Measurements from ENCODE around the gene SH3BGRL3.
"Not testable (repeated sequence)": the region's sequence is repeated elsewhere in the genome, so short reads cannot be mapped to it uniquely, and the experiment has no call there.

The SH3BGRL3 gene

DNA sequence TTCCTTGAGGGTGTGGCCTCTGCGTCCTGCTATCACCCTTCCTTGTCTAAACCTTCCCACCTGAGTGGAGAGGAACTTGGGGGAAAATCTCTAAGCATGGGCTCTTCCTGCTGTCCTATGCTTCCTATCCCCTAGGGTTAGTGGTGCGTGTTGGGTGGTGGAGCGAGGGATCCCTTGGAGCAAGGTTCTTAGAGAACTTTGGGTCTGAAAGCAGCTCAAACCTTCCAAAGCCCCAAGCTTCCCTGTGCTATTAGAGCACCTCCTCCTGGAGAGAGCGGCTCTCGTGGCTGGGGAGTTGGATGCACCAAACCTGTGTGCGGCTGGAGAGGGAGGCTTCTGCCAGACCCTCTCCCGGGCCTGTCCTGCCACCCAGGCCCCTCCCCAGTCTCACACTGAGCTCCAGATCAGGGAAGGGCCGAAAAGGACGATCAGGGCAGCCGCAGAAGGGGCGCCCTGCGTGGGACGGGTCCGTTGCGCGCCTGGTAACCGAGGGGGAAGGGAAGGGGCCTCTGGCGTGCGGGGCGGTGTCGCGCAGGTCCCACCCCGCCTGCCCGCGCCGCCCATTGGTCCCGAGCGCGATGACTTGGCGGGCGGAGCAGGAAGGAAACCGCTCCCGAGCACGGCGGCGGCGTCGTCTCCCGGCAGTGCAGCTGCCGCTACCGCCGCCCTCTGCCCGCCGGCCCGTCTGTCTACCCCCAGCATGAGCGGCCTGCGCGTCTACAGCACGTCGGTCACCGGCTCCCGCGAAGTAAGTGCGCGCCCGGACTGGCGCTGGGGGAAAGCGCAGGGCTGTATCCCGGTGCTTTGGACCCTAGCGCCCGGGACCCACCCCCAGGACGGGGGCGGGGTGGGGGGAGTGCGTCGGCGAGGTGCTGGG is at the start of gene SH3BGRL3:
Gene SH3BGRL3, plus strand, starts transcription at position 631 of the 877 bp plus-strand sequence. Its CDS starts 70 bp downstream, at position 701.
- Mint-ChIP-seq H3K4me3 (peak within 1 kb of the TSS; percentile 75 to 91), H3K9me3 (no peaks in the 10 kb centered on the region), H3K27ac (peak within 1 kb of the TSS; percentile 87 to 98)

DNA sequence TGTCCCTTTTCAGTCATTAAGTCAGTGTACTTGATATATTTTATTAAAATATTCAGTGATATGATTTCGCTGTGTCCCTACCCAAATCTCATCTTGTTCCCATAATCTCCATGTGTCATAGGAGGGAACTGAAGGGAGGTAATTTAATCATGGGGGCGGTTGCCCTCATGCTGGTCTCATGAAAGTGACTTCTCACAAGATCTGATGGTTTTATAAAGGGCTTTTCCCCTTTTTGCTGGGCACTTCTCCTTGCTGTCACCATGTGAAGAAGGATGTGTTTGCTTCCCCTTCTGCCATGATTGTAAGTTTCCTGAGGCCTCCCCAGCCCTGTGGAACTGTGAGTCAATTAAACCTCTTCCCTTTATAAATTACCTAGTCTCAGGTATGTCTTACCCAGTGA is 49.2 kb upstream of the SH3BGRL3 start:
- Mint-ChIP-seq H3K27me3 (peaks cover 17% of the 10 kb centered on the region), H3K4me1 (peaks cover 22% of the 10 kb centered on the region)
- ATAC-seq, H3K27ac Mint-ChIP-seq, H3K9me3 Mint-ChIP-seq, H3K4me3 Mint-ChIP-seq, DNase-seq: not testable (repeated sequence)

More for the DNA sequence above, at the start of gene SH3BGRL3:
- peak; percentile 64 for ATAC-seq
- peaks cover 93% of the 10 kb centered on the region for H3K4me1 Mint-ChIP-seq
- H3K27me3 Mint-ChIP-seq, result no peaks in the 10 kb centered on the region
- peak; percentile 80 to 83 for DNase-seq

DNA sequence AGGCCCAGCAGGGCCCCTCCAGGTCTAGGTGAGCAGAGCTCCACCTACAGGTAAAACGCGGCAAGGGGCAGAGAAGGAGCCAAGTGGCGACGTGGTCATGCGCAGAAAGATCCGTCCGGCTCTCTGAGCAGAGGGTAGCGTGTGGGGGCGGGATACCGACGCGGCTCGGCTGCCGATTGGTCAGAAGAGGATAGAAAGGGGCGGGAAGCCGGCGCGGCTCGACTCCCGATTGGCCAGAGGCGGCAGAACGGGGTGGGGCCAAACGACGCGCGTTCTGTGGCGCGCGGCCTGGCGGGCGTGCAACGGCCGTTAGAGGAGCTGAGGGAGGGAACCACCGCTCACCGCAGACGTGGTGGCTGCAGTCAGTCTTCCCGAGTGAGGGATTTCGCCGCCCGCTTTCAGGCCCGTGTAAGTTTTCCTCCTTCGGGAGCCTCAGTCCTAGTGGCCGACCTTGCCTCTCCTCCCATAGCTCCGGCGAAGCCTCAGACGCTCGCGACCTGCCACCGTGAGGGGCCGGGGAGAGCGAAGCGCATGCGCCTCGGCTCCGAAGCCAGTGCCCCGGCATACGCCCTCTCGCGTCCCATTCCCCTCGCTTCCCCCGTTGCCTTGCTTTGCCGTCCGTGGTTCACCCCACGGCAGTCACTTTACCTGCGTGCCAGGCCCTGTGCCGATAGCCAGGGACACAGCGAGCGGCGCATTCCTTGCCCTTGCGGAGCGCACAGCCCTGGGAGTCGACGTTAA is 45.8 kb upstream of the SH3BGRL3 start, which contains the start of gene CEP85:
Gene CEP85, plus strand, starts transcription at position 298 of the 741 bp plus-strand sequence. CDS start 5,584 bp downstream, outside the sequence.
- Mint-ChIP-seq H3K27me3 (no peaks in the 10 kb centered on the region), H3K9me3 (no peaks in the 10 kb centered on the region), H3K4me3 (peak within 1 kb of the TSS; percentile 91 to 100), H3K27ac (peak within 1 kb of the TSS; percentile 96 to 97), H3K4me1 (peaks cover 37% of the 10 kb centered on the region)
- ATAC-seq (peak; percentile 96), DNase-seq (peak; percentile 98 to 99)

DNA sequence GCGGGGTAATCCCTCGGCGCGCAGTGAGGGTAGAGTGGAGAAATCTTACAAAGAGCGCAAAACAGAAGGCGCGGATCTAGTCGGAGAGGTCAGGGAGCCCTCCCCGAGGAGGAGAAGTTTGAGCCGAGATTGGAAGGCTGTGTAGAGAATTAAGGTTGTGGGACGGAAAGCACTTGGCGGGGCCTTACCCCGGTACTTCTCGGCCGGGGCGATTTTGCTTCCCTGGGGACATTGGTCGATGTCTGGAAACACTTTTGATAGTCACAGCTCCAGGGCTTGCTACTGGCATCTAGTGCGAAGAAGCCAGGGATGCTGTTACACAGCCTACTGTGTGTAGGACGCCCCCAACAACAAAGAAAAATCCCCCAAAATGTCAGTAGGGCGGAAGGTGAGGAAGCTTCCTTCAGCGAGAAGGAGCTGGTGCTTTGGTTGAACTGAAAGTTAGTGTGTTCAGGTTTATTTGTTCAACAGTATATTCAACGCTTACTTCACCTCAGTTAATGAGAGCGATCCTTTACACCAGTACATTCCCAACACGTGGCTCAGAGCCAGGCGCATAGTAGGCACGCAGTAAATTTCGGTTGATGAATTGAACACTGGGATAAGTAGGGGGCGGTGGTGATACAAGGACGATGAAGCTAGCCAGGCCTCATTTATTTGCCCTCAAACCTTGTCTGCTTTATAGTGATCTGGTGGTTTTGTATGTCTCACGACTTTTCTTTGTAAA is 45.1 kb upstream of the SH3BGRL3 start:
- H3K9me3 Mint-ChIP-seq, result no peaks in the 10 kb centered on the region
- DNase-seq (peak in 1 of 2 donors; percentile 8), ATAC-seq (no peak)
- no peaks in the 10 kb centered on the region for H3K27me3 Mint-ChIP-seq
- H3K4me1 Mint-ChIP-seq, result peaks cover 37% of the 10 kb centered on the region
- H3K27ac Mint-ChIP-seq, result peak overlapping the region; percentile 96 to 97
- peak overlapping the region; percentile 91 to 100 for H3K4me3 Mint-ChIP-seq

DNA sequence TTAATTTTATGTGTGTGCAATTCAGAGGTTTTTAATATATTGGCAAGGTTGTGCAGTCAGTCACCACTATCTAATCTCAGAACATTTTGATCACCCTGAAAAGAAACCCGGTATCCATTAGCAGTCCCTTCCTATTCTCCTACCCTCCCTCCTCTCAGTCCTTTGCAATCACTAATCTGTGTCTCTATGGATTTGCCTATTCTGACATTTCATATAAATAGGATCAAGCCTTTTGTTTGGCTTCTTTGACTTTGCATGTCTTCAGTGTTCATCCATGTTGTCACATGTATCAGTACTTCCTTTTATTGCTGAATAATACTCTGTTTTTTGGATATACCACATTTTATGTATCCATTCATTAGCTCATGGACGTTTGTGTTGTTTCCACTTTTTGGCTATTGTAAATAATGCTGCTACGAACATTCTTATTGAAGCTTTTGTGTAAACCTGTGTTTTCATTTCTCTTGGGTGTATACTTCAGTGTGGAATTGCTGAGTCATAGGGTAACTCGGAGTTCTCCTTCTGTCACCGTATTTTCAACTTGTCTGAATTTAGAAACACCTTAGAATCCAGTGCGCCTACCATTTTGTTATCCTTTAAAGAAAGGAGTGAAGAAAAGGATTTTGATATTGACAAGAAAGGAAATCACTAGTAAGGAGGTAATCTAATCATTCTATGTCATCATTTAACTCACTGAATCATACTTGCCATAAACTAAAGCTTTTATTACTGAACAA is 42.5 kb upstream of the SH3BGRL3 start:
- no peak overlapping the region for H3K27ac Mint-ChIP-seq
- no peak for DNase-seq
- H3K4me3 Mint-ChIP-seq, result peak overlapping the region in 1 of 2 donors; percentile 42

DNA sequence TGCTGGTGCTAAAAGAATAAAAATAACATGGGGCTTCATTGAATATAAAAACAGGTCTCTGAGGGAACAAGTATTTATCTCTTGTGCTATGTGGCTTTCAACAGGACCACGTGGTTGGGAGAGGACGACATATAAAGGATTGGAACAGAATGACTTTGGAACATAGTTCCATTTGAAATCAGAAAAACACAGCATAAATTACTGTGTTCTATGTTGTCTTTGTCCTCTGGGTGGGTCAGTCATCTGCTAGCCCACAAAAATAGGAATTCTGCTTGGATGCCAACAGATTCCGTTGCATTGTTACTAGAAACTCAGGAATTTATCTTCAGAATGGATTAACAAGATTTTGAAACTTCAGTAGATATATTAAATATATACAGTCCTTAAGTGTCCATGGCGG is 40.0 kb upstream of the SH3BGRL3 start:
- no peaks in the 10 kb centered on the region for H3K27me3 Mint-ChIP-seq
- peaks cover 29% of the 10 kb centered on the region for H3K4me1 Mint-ChIP-seq
- H3K9me3 Mint-ChIP-seq, result no peaks in the 10 kb centered on the region
- no peak overlapping the region for H3K4me3 Mint-ChIP-seq
- DNase-seq (no peak), ATAC-seq (no peak)
- peak overlapping the region in 1 of 2 donors; percentile 38 for H3K27ac Mint-ChIP-seq

More for the DNA sequence above, 42.5 kb upstream of the SH3BGRL3 start:
- no peak for ATAC-seq
- no peaks in the 10 kb centered on the region for H3K27me3 Mint-ChIP-seq
- peaks cover 37% of the 10 kb centered on the region for H3K4me1 Mint-ChIP-seq
- H3K9me3 Mint-ChIP-seq, result no peaks in the 10 kb centered on the region

DNA sequence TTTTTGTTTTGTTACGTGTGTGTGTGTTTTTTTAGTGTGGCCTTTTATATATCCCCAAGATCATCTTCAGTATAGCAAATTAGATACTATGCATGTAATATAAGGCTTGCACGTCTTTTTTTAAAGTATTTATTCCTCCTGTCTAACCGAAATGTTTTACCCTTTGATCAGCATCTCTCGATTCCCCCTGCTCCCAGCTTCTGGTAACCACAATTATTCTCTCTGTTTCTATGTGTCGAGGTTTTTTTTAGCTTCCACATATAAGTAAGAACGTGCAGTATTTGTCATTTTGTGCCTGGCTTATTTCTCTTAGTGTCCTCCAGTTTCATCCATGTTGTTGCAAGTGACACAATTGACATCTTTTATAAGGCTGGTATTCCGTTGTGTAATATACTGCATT is 27.2 kb upstream of the SH3BGRL3 start:
- Mint-ChIP-seq H3K4me3 (no peak overlapping the region), H3K4me1 (no peaks in the 10 kb centered on the region), H3K9me3 (no peaks in the 10 kb centered on the region), H3K27ac (peak overlapping the region in 1 of 2 donors; percentile 9), H3K27me3 (no peaks in the 10 kb centered on the region)
- no peak for DNase-seq
- ATAC-seq, result no peak

DNA sequence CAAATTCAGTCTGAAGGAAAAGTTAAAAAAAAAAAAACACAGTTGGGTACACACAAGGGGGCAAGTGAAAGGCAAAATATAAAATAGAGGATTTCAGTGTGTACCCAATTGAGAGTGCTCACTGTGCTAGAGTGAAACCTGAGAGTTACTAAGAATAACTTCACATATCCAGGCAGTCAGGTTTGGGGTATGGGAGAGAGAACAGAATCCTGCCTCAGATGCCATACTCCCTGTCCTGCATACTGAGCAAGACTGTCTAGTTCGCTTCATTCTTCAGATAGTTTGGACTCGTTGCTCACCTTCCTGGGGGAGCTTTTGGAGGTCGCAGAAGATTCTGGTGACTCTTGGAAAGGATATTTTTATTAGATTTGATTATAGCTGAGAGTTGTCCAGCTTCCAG is 25.5 kb upstream of the SH3BGRL3 start:
- Mint-ChIP-seq H3K4me3 (no peak overlapping the region), H3K27me3 (no peaks in the 10 kb centered on the region), H3K27ac (no peak overlapping the region), H3K4me1 (no peaks in the 10 kb centered on the region), H3K9me3 (no peaks in the 10 kb centered on the region)
- DNase-seq (no peak), ATAC-seq (no peak)

DNA sequence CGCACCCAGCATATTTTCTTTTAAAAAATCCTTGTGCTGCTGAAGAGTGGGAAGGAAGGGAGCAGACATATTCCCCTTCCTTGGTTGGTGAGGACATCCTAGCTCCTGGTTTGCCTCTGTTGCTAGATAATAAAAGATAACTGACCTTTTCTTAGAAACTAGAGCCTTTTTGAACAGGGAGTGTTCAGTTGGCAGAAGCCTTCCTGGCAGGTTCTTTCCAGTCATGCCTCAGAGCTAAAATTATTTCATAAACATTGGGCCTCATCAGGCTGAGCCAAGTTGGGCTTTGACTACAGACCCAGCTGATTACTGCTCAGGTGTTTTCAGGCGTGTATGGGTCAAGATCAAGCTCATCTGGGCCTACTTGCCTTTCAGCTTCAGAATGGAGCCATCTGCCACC is 22.7 kb upstream of the SH3BGRL3 start:
- H3K9me3 Mint-ChIP-seq, result no peaks in the 10 kb centered on the region
- no peaks in the 10 kb centered on the region for H3K27me3 Mint-ChIP-seq
- no peak for DNase-seq
- no peak for ATAC-seq
- no peaks in the 10 kb centered on the region for H3K4me1 Mint-ChIP-seq
- H3K27ac Mint-ChIP-seq, result peak overlapping the region in 1 of 2 donors; percentile 27
- no peak overlapping the region for H3K4me3 Mint-ChIP-seq

DNA sequence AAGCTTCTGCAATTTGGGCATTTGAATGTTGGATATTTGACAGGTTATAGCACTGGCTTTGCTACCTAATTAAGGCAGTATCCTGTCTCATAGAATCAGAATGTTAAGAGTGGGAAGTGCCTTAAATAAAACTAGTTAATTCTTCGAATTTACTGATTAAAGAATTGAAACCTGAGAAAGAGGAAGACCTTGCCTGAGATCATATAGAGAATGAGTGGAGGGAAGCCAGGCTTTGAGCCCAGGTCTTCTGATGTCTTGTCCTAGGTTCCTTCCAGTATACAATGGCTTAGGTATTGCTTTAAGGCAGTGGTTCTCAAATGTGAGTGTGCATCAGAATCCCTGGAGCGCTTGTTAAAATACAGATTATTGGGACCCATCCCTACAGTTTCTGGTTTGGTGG is 20.9 kb upstream of the SH3BGRL3 start:
- no peaks in the 10 kb centered on the region for H3K27me3 Mint-ChIP-seq
- no peak overlapping the region for H3K27ac Mint-ChIP-seq
- H3K4me3 Mint-ChIP-seq, result no peak overlapping the region
- no peak for ATAC-seq
- DNase-seq, result no peak
- no peaks in the 10 kb centered on the region for H3K4me1 Mint-ChIP-seq
- no peaks in the 10 kb centered on the region for H3K9me3 Mint-ChIP-seq

DNA sequence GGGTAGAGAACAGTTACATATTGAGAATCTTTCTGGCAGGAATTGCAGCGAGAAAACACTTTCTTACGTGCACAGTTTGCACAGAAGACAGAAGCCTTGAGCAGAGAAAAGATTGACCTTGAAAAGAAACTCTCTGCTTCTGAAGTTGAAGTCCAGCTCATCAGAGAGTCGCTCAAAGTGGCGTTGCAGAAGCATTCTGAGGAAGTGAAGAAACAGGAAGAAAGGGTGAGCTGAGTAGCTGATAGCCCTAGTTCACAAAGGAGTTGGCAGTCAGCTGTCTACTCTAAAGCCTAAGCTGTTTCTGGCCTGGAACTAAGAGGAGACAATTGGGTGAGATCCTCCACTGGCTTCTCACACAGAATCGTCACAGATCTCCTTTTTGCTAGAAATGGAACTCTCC is 20.3 kb upstream of the SH3BGRL3 start:
- Mint-ChIP-seq H3K4me1 (no peaks in the 10 kb centered on the region), H3K9me3 (no peaks in the 10 kb centered on the region), H3K27me3 (no peaks in the 10 kb centered on the region), H3K27ac (peak overlapping the region in 1 of 2 donors; percentile 36), H3K4me3 (no peak overlapping the region)
- ATAC-seq, result no peak
- DNase-seq, result no peak

DNA sequence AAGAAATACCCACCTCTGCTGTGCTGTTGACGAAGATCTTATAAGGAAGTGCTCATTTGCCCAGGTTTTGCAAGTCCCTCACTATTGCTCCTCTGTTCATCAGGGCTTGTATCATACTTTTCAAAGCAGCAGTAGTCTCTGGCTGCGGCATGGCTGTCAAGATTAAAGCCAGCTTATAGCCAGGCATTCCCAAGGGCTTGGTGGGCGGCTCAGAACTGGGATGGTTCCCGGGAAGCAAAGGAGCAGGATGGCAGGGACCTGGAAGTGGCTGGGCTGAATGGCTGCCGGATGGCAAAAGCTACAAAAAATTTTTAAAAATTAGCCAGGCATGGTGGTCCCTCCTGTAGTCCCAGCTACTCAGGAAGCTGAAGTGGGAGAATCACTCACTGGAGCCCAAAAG is 16.7 kb upstream of the SH3BGRL3 start:
- peaks cover 11% of the 10 kb centered on the region for H3K4me1 Mint-ChIP-seq
- no peaks in the 10 kb centered on the region for H3K9me3 Mint-ChIP-seq
- no peak overlapping the region for H3K4me3 Mint-ChIP-seq
- DNase-seq (no peak), ATAC-seq (no peak)
- peak overlapping the region in 1 of 2 donors; percentile 54 for H3K27ac Mint-ChIP-seq
- no peaks in the 10 kb centered on the region for H3K27me3 Mint-ChIP-seq

DNA sequence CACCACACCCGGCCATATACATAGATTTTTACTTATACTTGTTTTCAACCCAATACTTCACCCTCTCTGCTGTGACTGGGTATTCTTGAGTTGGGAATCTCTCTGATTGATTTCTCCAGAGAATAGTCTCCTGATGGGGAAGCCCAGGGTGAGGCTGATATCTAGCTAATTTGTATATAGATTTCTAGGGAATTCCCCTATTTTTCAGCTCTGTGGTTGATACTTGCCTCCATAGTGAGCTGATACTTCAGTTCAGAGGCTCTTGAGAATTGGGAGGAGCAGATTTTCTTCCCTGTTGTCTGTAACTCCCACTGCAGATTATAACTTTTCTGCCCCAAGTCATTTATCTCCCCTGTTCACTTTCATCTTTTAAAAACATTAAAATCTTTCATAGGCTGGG is 14.5 kb upstream of the SH3BGRL3 start:
- Mint-ChIP-seq H3K4me1 (peaks cover 11% of the 10 kb centered on the region), H3K4me3 (no peak overlapping the region), H3K27ac (peak overlapping the region in 1 of 2 donors; percentile 34), H3K9me3 (peaks cover 0 to 10% of the 10 kb centered on the region in 2 donors), H3K27me3 (no peaks in the 10 kb centered on the region)
- ATAC-seq (peak; percentile 50), DNase-seq (no peak)

DNA sequence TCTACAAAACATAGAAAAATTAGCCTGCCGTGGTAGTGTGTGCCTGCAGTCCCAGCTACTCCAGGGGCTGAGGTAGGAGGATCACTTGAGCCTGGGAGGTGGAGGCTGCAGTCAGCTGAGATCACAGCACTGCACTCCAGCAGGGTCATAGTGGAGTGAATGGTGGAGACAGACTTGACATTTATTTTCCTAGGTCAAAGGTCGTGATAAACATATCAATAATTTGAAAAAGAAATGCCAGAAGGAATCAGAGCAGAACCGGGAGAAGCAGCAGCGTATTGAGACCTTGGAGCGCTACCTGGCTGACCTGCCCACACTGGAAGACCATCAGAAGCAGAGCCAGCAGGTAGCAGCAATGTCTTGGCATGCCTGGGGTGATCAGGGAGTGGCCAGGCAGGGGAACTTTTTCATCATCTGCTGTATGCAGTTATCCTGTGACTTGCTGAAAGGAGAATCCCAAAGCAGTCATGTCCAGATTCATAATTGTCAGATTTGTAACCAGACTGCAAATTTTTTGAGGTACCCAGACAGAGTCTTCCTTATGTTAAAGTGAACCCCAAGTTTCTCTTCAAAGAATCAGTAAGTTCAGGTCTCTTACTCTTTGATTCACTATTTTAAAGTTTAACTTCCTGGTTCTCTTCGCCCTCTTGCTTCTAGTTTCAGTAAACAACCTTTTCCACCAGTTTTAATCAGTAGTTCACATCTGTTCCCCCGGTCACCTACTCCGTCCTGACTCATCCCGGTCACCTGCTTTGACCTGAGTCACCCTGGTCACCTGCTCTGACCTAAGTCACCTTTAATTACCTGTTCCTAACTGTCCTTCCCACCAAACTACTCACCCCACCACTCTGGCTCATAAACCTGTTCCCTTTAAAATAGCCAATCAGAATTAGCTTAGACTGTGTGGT is 11.3 kb upstream of the SH3BGRL3 start:
- peaks cover 11% of the 10 kb centered on the region for H3K4me1 Mint-ChIP-seq
- ATAC-seq, result no peak
- H3K27ac Mint-ChIP-seq, result no peak overlapping the region
- H3K27me3 Mint-ChIP-seq, result no peaks in the 10 kb centered on the region
- DNase-seq, result no peak
- H3K9me3 Mint-ChIP-seq, result peaks cover 0 to 10% of the 10 kb centered on the region in 2 donors
- H3K4me3 Mint-ChIP-seq, result no peak overlapping the region
